GM13977 (cell line): Measurements from ENCODE around the gene TMEM240.
"Not testable (repeated sequence)": the region's sequence is repeated elsewhere in the genome, so short reads cannot be mapped to it uniquely, and the experiment has no call there.

Source experiments
- DNase-seq: peaks from one replicate; pipeline ENCODE4 v3.0.0; 2012; ENCODE audit warnings: low spot score
- CTCF ChIP-seq: IDR thresholded peaks from 2 replicates; pipeline ENCODE4 v1.5.1; 2012; ENCODE audit warnings: mild to moderate bottlenecking, control low read depth; ENCODE audit not compliant: insufficient read depth; ENCODE audit errors: extremely low read depth, missing control alignments
- in situ Hi-C: fragments of 300-500 bp; cut with MboI; formaldehyde crosslinking; loops from one replicate; pipeline ENCODE4 v1.12.0; 2022; ENCODE audit warnings: low sequenced_read_pairs, low pct_unique_long_range_greater_than_20kb, mixed read lengths, inconsistent platforms; ENCODE audit not compliant: unreplicated experiment

The TMEM240 gene

DNA sequence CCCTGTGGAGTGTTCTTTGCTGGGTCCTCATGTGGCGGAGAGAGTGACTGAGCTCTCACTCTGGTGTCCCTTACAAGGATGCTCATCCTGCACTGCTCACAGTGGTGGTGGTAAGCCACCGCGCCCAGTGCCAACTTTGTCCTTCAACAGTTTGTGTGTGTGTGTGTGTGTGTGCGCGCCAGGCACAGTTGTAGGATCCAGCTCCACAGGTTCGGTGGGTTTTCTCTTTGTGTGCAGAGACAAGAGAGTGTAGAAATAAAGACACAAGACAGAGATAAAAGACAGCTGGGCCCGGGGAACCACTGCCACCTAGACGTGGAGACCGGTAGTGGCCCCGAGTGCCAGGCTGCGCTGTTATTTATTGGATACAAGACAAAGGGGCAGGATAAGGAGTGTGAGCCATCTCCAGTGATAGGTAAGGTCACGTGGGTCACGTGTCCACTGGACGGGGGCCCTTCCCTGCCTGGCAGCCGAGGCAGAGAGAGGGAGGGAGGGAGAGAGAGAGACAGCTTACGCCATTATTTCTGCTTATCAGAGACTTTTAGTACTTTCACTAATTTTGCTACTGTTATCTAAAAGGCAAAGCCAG lies 35.6 kb downstream of the TMEM240 start:
- in situ Hi-C loops, result not testable (repeated sequence)
- peak; percentile 49 for TF ChIP-seq CTCF
- DNase-seq, result peak; percentile 50

GRCh38 chr1:1495461-1495975 lies 44.9 kb downstream of the TMEM240 start:
- in situ Hi-C loops, result not testable (repeated sequence)
- DNase-seq, result peak; percentile 17

DNA sequence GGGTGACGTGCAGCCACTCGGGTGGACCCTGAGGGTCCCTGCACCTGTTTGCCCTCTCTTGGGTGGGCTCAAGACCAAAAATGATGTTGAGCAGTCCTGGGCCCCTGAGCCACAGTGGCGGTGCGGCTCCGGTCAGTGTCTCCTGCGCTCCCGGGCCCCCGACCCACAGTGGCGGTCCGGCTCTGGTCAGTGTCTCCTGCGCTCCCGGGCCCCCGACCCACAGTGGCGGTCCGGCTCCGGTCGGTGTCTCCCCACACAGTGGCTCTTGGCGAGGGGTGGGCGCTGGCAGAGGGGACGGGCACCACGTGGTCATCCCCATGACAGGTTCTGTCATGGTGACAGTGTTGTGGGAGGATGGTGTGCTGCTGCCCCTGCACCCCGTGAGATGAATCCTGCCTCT lies 46.1 kb downstream of the TMEM240 start:
- in situ Hi-C loops, DNase-seq: not testable (repeated sequence)

GRCh38 chr1:1491601-1492000 lies 48.8 kb downstream of the TMEM240 start:
- in situ Hi-C loops, result no loop called here
- no peak for TF ChIP-seq CTCF
- DNase-seq, result no peak

DNA sequence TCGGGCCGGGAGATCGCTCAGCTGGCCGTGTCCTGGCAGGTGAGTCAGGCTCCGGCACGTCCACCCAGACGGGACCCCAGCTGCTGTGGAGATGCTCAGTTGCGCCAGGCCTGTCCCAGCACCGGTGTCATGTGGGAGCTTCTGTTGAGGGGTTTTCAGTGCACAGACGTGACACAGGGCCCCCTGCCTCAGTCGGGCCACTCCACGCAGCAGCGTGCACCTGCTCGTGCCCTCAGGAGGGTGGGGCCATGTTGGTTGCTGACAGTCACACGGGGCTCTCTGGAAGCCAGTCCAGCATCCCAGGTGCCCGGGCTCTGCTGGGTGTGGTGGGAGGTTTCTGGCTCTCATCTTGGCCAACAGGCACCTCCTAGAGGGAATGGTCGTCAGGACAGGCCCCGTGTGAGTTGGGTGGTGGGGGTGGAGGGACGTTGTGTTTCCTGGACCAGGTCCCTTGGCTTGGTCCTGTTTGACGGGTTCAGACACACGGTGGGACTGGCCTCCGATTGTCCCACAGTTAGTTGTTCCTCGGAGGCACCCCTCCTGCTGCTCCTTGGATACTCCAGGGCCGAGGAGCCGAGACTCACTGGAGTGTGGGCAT lies 49.7 kb downstream of the TMEM240 start:
- no peak for TF ChIP-seq CTCF
- peak; percentile 12 for DNase-seq
- in situ Hi-C loops, result no loop called here

GRCh38 chr1:1489861-1490260 lies 50.6 kb downstream of the TMEM240 start:
- no peak for DNase-seq
- no peak for TF ChIP-seq CTCF
- in situ Hi-C loops, result no loop called here

DNA sequence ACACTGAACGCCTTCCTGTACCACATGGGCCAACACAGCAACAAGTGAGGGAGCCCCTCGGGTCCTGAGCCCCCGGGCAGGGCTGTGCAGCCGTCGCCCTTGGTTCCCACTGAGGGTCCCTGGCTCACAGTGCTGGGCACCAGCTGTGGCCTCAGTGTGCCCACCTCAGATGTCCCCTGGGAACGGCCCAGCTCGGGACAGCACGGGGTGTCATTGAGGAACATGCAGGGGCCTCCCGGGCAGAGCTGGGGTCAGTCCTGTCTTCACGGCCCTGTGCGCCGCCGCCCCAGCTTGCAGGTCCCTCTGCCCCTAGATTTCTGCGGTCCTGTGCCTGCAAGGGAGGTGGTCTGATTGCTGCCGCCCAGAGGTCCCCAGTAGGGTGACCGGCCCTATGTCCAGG lies 51.2 kb downstream of the TMEM240 start:
- no peak for TF ChIP-seq CTCF
- no peak for DNase-seq
- in situ Hi-C loops, result no loop called here
